GM19328 (cell line): Measurements from ENCODE around the gene BFSP1.

Experiments
- ATAC-seq: cut with Tn5 transposase; IDR thresholded peaks from one replicate; pipeline ENCODE4 v1.9.1; 2021; ENCODE audit warnings: mild to moderate bottlenecking, moderate library complexity; ENCODE audit not compliant: unreplicated experiment

The BFSP1 gene

DNA sequence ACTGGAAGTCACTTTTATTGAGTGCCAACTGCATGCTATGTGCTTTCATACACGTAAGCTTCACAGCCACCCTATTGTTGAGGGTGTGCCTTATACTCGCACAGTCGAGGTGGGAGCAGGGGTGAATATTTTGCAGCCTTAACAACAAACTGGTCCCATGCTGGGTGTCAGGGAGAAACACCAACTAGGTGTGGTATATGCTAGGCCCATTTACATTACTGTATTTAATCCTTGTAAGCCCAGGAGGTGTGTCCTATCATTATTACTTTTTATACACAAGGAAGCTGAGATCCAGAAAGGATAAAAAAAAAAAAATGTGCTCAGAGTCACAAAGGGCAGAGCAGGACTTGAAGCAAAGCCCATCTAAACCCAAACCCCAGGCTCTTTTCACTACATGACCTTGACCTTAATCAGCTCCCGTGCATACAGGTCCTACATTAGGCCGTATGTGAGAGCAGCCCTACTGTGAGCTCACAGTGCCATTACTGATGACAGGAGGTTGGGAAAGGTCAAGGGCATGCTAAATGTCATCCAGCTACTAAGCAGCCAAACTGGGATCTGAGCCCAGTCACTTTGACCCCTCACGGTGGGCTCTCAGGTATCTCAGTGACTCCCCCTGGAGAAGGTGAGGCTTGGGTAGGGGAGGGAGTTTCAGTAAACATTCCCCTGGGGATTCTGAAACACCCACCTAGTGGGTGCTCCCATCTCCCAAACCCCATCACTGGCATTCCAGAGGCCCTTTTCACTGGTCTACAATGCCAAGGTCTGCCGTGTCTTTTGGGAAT, 61.7 kb downstream of the BFSP1 start:
- no peak for ATAC-seq

DNA sequence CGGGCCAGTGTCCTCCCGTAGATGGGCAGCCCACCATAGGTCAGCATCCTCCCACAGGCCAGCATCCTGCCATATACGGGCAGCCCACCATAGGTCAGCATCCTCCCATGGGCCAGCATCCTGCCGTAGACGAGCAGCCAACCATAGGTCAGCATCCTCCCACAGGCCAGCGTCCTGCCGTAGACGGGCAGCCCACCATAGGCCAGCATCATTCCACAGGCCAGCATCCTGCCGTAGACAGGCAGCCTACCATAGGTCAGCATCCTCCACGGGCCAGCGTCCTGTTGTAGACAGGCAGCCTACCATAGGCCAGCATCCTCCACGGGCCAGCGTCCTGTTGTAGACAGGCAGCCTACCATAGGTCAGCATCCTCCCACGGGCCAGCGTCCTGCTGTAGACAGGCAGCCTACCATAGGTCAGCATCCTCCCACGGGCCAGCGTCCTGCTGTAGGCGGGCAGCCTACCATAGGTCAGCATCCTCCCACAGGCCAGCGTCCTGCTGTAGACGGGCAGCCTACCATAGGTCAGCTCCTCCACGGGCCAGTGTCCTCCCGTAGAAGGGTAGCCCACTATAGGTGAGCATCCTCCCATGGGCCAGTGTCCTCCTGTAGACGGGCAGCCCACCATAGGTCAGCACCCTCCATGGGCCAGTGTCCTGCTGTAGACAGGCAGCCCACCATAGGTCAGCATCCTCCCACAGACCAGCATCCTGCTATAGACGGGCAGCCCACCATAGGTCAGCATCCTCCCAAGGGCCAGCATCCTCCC, 62.9 kb downstream of the BFSP1 start:
- ATAC-seq, result no peak

DNA sequence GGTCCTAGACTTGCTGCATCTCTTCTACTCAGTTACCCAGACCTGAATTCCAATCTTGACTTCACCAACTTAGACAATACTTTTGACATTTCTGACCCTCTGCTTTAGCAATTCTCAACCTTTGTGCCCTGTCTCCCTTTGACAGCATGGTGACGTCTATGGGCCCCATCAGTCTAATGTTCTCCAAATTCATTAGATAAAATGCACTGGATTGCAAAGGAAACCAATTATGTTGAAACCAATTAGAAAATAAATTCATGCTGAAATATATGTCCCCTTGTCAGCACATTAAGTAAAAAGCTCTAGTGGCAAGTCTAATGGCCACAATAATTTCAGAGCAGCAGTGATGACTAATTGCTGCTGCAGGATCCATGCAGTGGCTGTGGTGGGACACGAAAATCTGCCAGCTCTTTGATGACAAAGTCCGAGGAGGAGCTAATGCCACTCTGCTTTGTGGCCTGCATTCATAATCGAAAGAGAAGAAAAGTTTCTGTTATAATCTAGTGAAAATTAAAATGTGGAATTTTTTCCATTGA, 64.0 kb downstream of the BFSP1 start:
- no peak for ATAC-seq

DNA sequence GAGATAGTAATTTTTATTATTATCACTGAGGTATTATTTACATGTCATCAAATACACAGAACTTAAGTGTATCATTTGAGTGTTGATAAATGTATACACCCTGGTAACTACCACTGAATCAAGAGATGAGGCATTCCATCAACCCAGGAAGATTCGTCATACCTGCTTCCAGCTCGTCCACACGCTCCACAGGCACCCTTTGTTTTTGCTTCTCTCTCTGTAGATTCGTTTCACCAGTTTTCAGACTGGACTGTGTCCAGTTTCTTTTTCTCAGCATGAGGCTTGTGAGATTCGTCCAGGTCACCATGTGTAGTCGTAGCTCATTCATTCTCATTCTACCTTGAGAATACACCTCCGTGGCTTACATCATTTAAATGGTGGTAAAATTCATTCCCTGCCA, 64.5 kb downstream of the BFSP1 start:
- no peak for ATAC-seq

DNA sequence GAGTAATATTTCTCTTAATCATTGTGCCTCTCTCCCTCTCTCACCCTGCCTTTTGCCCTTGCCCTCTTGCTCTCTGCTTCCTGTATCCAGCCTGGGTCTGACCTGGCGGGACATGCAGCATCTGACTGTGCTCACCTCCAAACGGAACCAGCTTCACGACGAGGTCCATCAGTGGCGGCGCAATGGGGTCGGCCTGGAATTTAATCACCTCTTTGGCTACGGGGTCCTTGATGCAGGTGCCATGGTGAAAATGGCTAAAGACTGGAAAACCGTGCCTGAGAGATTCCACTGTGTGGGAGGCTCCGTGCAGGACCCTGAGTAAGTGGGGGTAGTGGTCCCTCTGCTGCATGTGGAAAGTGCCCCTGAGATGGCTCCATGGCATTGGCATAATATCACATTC, 65.9 kb downstream of the BFSP1 start:
- ATAC-seq, result no peak

DNA sequence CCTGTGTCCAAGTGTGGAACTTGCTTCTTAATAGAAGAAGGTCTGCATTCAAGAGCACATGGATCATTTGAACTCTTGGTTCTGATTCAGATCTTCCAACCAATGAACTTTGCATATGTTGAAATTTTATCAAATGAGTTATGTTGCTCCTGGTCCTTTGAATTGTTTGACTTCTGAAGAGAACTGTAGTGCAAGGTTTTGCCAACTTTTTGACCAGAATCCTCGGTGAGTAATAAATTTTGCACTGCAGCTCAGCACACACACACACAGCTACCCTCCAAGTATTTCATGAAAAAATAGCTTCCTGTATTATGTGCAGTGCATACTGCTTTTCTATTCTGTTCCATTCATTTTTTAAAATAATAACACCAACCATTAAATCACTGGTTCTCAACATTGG, 67.5 kb downstream of the BFSP1 start:
- no peak for ATAC-seq

DNA sequence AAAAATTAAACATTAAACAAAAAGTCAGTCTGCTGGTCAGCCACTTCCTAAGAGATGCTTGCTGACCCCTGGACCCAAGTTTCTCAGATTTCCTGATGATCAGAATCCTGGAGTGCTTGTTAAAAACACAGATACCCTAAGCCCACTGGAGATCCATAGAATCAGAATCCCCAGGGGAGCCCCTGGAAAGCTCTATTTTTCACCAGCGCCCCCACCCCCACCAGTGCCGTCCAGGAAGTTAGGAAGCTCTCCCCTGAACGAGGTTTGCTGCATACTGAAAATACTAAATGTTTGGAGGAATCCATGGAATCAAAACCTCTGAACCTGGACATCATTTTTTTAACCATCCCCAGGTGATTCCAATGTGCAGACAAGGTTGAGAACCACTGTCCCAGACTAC, 69.2 kb downstream of the BFSP1 start:
- no peak for ATAC-seq

DNA sequence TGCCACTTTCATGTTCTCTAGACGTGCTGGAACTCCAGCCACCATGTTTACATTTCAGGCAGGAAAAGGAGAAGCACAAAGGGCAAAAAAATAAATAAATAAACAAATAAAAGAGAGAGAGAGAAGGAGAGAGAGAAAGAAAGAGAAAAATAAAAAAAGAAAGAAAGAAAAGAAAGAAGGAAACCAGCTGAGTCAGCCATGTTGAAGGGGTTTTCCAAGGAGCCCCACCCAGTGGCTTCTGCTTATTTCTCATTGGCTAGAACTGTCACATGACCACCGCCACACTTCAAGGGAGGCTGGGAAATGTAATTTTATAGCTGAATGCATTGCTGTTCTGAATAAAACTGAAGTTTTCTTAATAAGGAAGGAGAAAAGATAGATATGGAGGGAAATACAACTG, 71.1 kb downstream of the BFSP1 start:
- ATAC-seq, result no peak

DNA sequence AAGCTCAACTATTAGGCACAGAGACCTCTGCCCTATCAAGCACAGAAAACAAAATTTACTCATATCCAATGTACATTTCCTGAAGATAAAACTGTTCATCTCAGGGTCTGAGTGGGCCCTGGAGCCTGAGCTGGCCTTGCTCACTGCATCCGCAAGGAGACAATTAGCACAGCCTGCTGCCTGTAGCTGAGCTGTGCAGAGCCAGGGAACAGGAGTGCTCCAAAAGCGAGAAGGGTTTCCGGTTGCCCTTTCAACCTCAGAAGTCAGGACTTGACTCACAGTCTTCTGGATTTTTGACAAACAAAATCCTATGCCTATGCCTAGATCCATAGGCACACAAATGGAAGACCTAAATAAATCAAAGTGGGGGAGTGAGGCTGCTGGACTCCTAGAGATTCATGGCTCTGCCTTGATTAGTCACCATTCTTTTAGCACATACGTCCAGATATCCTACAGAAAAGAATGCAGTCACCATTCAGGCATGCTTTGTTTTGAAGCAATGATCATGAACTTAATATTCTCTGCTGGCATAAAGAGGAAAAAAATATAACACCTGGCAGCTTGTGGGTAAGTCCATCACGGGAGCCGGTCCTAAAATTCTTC, 73.5 kb downstream of the BFSP1 start:
- ATAC-seq, result no peak

DNA sequence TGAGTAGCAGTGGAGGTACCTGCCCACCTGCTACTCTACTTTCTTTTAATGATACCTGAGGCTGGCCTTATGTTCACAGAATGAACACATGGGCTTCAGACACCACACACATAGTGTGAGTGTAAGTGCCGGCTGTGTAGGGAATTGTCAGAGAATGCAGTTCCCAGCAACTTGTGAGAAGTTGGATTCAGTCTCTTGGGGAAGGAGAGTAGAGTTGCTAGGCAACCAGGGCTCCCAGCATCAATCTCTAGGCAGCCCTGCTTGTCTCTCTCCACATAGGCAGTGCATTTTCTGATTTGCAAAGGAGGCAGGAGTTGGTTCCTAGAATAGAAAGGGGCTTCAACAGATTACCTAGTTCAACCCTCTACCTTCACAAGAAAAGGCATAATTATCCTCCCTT, 74.1 kb downstream of the BFSP1 start:
- no peak for ATAC-seq

DNA sequence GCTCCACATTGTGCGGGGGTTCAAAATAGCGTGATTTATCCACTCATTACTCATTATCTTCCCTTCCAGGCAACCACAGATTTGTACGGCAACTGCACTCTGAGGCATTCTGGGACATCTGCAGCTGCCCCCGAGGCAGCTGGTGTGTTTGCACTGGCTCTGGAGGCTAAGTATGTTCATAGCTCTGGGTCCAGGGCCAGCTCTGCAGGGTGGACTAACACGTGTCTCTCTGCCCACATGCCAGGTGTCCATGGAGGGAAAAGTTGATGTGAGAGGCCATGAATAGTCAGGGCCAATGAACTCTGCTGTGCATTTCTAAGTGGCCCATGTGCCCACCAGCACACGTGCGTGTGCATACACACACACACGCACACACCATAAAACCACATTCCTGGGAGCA, 74.9 kb downstream of the BFSP1 start:
- ATAC-seq, result no peak

DNA sequence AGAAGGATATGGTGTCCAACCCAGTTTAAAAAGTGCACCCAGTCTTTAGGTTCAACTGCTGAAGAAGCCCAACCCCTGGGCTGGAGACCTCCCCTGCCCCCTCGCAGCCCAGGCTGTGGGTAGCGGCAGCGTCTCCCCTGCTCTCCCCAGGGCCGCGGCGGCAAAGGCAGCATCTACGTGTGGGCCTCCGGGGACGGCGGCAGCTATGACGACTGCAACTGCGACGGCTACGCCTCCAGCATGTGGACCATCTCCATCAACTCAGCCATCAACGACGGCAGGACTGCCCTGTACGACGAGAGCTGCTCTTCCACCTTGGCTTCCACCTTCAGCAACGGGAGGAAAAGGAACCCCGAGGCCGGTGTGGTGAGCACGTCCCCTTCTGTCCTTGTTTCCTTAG, 77.6 kb downstream of the BFSP1 start:
- ATAC-seq, result no peak

DNA sequence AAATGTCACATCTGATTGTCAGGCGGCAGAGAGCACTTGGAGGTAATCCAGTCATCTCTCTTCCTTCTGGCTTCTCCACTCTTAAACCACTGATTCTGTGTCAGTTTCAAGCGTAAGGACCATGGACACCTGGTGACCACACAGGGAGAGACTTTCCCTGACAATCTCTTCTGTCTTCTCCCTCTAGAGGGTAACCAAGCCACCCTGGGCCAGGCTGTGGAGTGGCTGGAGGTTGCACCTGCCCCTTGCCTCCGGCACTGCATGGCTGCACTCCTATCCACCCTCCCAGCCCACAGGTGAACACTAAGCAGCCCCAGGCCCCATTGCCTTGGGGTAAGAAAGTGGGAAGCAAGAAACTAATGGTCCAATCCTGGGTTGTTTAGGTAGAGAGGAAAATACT, 78.7 kb downstream of the BFSP1 start:
- no peak for ATAC-seq

DNA sequence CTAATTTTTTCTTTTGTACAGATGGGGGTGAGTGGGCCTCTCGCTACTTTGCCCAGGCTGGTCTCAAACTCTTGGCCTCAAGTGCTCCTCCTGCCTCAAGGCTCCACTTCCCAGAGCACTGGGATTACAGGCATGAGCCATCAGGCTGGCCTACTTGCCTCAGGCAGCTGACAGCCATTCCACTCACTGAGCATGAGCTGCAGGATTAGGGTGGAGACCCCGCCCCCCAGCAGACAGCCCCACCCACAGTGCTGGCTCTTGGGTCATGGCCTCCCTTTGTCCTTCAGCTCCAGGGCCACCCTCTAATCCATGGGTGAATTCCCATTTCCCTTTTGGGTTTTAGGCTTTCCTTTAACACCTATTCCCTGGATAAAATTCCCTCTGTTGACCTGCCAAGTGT, 82.1 kb downstream of the BFSP1 start:
- ATAC-seq, result no peak

DNA sequence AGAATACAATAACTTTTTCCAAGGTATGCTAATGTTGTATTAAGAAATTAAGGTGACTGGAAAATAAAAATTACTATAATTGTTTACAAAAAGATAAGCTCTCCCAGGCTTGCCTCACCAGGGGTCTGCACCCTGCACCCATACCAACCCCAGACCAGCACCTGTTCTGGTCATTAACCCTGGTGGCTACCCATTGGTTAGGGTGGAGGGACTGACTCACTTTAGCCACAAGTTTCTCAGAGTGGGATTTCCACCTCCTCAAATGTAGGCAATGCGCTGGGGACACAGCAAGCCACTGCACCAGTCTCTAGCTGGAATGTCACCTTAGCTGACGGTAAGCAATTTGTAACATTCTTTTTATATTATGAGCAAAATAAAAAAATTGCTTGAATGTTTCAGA, 83.1 kb downstream of the BFSP1 start:
- no peak for ATAC-seq

DNA sequence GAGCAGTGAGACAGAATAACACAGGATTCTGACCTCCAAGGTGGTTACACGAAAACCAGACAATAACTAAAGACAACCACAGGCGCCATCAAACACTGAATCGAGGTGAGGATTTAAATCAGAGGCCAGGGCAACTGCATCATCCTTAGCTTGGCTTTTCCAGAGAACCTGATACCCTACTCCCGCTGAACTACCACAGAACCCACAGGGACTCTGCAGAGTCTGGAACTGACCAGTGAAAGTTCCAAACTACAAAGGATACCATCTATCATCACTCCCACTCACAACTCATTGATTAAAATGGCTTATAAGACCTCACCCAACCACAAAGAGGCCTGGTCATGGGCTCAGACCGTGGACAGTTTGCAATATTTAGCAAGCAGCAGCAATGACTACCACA, 85.0 kb downstream of the BFSP1 start:
- ATAC-seq, result no peak

DNA sequence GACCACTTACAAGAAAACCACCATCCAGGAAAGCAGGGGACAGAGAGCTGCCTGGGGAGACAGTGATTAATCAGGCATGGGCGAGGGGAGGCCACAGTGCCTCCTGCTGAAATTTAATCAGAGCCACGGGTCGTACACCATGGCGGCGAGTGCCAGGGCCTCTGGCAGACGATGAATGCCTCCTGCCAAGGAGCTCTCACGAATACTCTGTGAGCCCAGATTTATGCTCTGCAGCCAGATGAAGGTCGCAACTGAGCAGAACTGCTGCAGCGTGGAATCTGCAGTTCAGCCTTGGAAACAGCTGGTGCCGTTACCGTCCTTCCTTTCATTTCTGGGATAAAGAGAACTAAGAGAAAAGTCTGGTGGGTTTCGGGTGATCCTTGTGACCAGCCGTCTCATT, 85.6 kb downstream of the BFSP1 start:
- no peak for ATAC-seq

DNA sequence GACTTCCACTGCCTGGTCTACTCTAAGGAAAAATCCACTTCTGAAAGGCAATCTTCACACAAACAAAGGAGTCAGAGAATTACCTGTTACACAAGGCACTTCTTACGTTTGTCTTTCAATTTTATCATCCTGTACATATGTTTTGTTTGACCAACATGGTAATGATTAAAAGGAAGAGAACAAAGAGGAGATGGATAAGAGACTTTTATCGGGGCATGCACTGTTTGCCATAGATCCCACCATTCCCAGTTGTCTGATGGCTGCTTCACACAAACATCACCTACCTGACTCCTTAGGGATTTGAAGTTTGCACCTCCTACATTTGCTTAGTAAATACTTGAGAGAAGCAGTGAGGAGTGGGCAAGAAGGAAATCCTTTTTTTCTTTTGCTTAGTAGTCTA, 87.1 kb downstream of the BFSP1 start:
- no peak for ATAC-seq
